HCT116 (cell line): ENCODE measurements around the gene SCUBE2. TPM values are rescaled to one million over a fixed set of nuclear protein-coding genes. Genes with fewer than 3 reads are reported as not detected.

Experiments used
- ATAC-seq: fragments of 200-7000 bp; cut with Tn5 transposase; 2 replicates; pipeline ENCODE4 v1.9.1; 2020; ENCODE audit warnings: mild to moderate bottlenecking, moderate library complexity
- BruUV-seq: library from RNA; stranded (reverse); fragments of 400-500 nt; replicated peaks from 2 replicates; lab custom pipeline; 2021; lab: Mats Ljungman, UMichigan
- CTCF ChIA-PET: fragments of 300-600 bp; sonication (Branson Sonifier 250); formaldehyde crosslinking; loops from one replicate; lab custom pipeline; 2021; ENCODE audit warnings: antibody characterized with exemption; lab: Charles Lee
- POLR2A ChIA-PET: fragments of 300-600, 350-600 bp; sonication (Branson Sonifier 250); formaldehyde crosslinking; loops from one replicate; lab custom pipeline; 2021; ENCODE audit warnings: antibody characterized with exemption; lab: Charles Lee
- RAD21 ChIA-PET, 2 experiments: fragments of 300-600 bp; sonication (Branson Sonifier 250); formaldehyde crosslinking; loops; one replicate each; lab custom pipeline; 2023; ENCODE audit warnings: low total read pairs in 2 of 2; ENCODE audit not compliant: uncharacterized antibody in 2 of 2, unreplicated experiment in 2 of 2, low non-redundant PET in 1 of 2; lab: Charles Lee
- DNase-seq: peaks from one replicate; pipeline ENCODE4 v3.0.0-alpha.2; 2010; ENCODE audit warnings: low read depth, low spot score
- H2AFZ ChIP-seq: fragments of 200-600 bp; shearing (Covaris generic), sonication (generic); 2 replicates; pipeline ENCODE4 v1.6.1; 2017; ENCODE audit warnings: low read depth, mixed run types, mixed read lengths, antibody characterized with exemption, low read length; ENCODE audit not compliant: poor library complexity, severe bottlenecking
- H3K27ac ChIP-seq: 2 replicates; pipeline ENCODE4 v1.5.1; 2012; ENCODE audit warnings: low read depth, low read length
- H3K27me3 ChIP-seq: fragments of 200-600 bp; sonication (generic); 2 replicates; pipeline ENCODE4 v1.6.1; 2016; ENCODE audit warnings: mixed run types, low read length, mixed read lengths; ENCODE audit not compliant: insufficient read depth
- H3K36me3 ChIP-seq, 2 experiments: fragments of 200-500 bp in 1 of 2; fragments of 200-600 bp in 1 of 2; sonication (Bioruptor generic) in 1 of 2; sonication (generic) in 1 of 2; 2 replicates each; pipeline versions ENCODE4 v1.5.1 to v1.6.1; 2014 to 2016; ENCODE audit warnings: low read length in 2 of 2, inconsistent platforms in 1 of 2, mixed read lengths in 1 of 2, mixed run types in 1 of 2; ENCODE audit not compliant: insufficient read depth in 2 of 2, control insufficient read depth in 1 of 2
- H3K4me1 ChIP-seq, 2 experiments: fragments of 200-600 bp in 1 of 2; sonication (generic) in 1 of 2; 2 replicates each; pipeline versions ENCODE4 v1.5.1 to v1.6.1; 2012 to 2017; ENCODE audit warnings: low read length in 2 of 2, inconsistent platforms in 1 of 2, mild to moderate bottlenecking in 1 of 2, mixed read lengths in 1 of 2, mixed run types in 1 of 2, moderate library complexity in 1 of 2; ENCODE audit not compliant: insufficient read depth in 2 of 2, control insufficient read depth in 1 of 2
- H3K4me2 ChIP-seq: fragments of 200-600 bp; sonication (generic); 2 replicates; pipeline ENCODE4 v1.6.1; 2017; ENCODE audit warnings: mixed run types, low read length, mixed read lengths
- H3K4me3 ChIP-seq, 2 experiments: fragments of 200-600 bp in 1 of 2; sonication (generic) in 1 of 2; replicated peaks in 1 of 2; 2 replicates each; pipeline ENCODE4 v1.5.1; 2011 to 2016; ENCODE audit warnings: low read length in 2 of 2, control low read depth in 1 of 2, low read depth in 1 of 2, mild to moderate bottlenecking in 1 of 2, mixed read lengths in 1 of 2, mixed run types in 1 of 2
- H3K79me2 ChIP-seq: fragments of 200-600 bp; sonication (generic); 2 replicates; pipeline ENCODE4 v1.6.1; 2017; ENCODE audit warnings: mild to moderate bottlenecking, mixed run types, low read length, moderate library complexity, mixed read lengths; ENCODE audit not compliant: insufficient read depth
- H3K9ac ChIP-seq: fragments of 200-600 bp; sonication (generic); 2 replicates; pipeline ENCODE4 v1.6.1; 2016; ENCODE audit warnings: low read length, mixed read lengths
- H3K9me2 ChIP-seq: fragments of 200-600 bp; sonication (generic), shearing (Covaris generic); 2 replicates; pipeline ENCODE4 v1.6.1; 2017; ENCODE audit warnings: mixed run types, mild to moderate bottlenecking, moderate library complexity; ENCODE audit not compliant: insufficient read depth
- H3K9me3 ChIP-seq, 2 experiments: fragments of 200-500 bp in 1 of 2; fragments of 200-600 bp in 1 of 2; sonication (Bioruptor generic) in 1 of 2; sonication (generic) in 1 of 2; 2 replicates each; pipeline ENCODE4 v1.6.1; 2014 to 2017; ENCODE audit warnings: low read length in 2 of 2, mixed read lengths in 2 of 2, inconsistent platforms in 1 of 2, low read depth in 1 of 2, mild to moderate bottlenecking in 1 of 2, mixed run types in 1 of 2, moderate library complexity in 1 of 2; ENCODE audit not compliant: control insufficient read depth in 1 of 2, insufficient read depth in 1 of 2
- H4K20me1 ChIP-seq: fragments of 200-600 bp; sonication (generic), shearing (Covaris generic); 2 replicates; pipeline ENCODE4 v1.6.1; 2017; ENCODE audit warnings: mixed run types, mild to moderate bottlenecking, moderate library complexity; ENCODE audit not compliant: insufficient read depth
- CTCF ChIP-seq, 3 experiments: fragments of 200-600 bp in 1 of 3; sonication (generic) in 1 of 3; IDR thresholded peaks in 2 of 3; conservative IDR thresholded peaks in 1 of 3; 2 replicates each; pipeline ENCODE4 v1.5.1; 2012 to 2017; ENCODE audit warnings: low read depth in 2 of 3, low read length in 2 of 3, antibody characterized with exemption in 1 of 3, borderline replicate concordance in 1 of 3, control low read depth in 1 of 3, mild to moderate bottlenecking in 1 of 3, mixed read lengths in 1 of 3, mixed run types in 1 of 3, moderate library complexity in 1 of 3; ENCODE audit not compliant: insufficient read depth in 1 of 3
- EGR1 ChIP-seq: IDR thresholded peaks from 2 replicates; pipeline ENCODE4 v1.6.1; 2012; ENCODE audit warnings: low read depth
- RAD21 ChIP-seq: IDR thresholded peaks from 2 replicates; pipeline ENCODE4 v1.6.1; 2012; ENCODE audit warnings: low read depth, mild to moderate bottlenecking
- REST ChIP-seq: IDR thresholded peaks from 2 replicates; pipeline ENCODE4 v1.6.1; 2012; ENCODE audit warnings: low read depth
- ZBTB33 ChIP-seq: IDR thresholded peaks from 2 replicates; pipeline ENCODE4 v1.6.1; 2011; ENCODE audit warnings: mild to moderate bottlenecking, low read length, moderate library complexity; ENCODE audit not compliant: insufficient replicate concordance; ENCODE audit errors: extremely low read depth
- intact Hi-C: fragments of 100-400 bp; cut with micrococcal nuclease; formaldehyde crosslinking; loops from 2 replicates; pipeline ENCODE4 v1.10.0; 2022
- total RNA-seq: library from RNA; stranded (reverse); gene quantifications from one replicate; pipeline ENCODE4 v1.2.1, GENCODE V29; 2021; ENCODE audit not compliant: unreplicated experiment

Gene SCUBE2
- total RNA-seq, 1 experiment from 2014 or later: 1.3 TPM

GRCh38 chr11:9095421-9095820 is 4.0 kb upstream of the SCUBE2 start:
- Histone ChIP-seq H3K9me2 (no peaks in the 10 kb centered on the region), H3K9ac (no peak overlapping the region), H3K4me1 (no peaks in the 10 kb centered on the region), H3K27ac (no peak overlapping the region), H2AFZ (no peak overlapping the region), H3K4me2 (no peak overlapping the region), H3K9me3 (no peaks in the 10 kb centered on the region), H3K4me3 (no peak overlapping the region), H4K20me1 (no peaks in the 10 kb centered on the region), H3K36me3 (no peaks in the 10 kb centered on the region), H3K79me2 (no peaks in the 10 kb centered on the region), H3K27me3 (no peaks in the 10 kb centered on the region)
- intact Hi-C loops: no loop called here
- TF ChIP-seq REST: no peak
- no peak for TF ChIP-seq EGR1
- no peak for TF ChIP-seq ZBTB33
- TF ChIP-seq CTCF (IDR thresholded peaks at IDR 0.05 in 2 of 3, conservative IDR thresholded peaks at IDR 0.05 in 1 of 3; ENCODE audit: borderline replicate concordance in 1 of 3, insufficient read depth in 1 of 3, low read depth in 2 of 3, low read length in 2 of 3): peak in 2 of 3 experiments; percentile 47 to 57; a peak in 4 of 6 replicates
- TF ChIP-seq RAD21: peak; percentile 15; the same call in 1 of the 2 replicates
- ATAC-seq (peak; percentile 48; the same call in 1 of the 2 replicates), DNase-seq (no peak)
- CTCF ChIA-PET: interaction anchor here (0.6 to 1.1 kb wide), 5 partner anchors 17 to 459 kb away, joined by 3 to 7 read pairs (median 3); no protein-coding TSS in a partner anchor
- RAD21 ChIA-PET: interaction anchor here in 1 of 2 experiments (0.9 kb wide), 1 partner anchor 80 kb away, joined by 3 read pairs; no protein-coding TSS in a partner anchor
- POLR2A ChIA-PET: no interaction called here
- no TSS peak for BruUV-seq
